ENCODE results near the gene CIAPIN1.
A peak's percentile ranks its signal among the peaks of the same experiment; 100 is the strongest.

The CIAPIN1 gene

GRCh38 chr16:57447186-57447962, at the start of gene CIAPIN1, which contains the start of gene COQ9:
Gene CIAPIN1 (minus strand): TSS chr16:57447385. CDS start chr16:57440928, 6,457 bp downstream.
Gene COQ9 (plus strand): TSS chr16:57447479. CDS start chr16:57447506, 27 bp downstream.
- DNase-seq, result peak; percentile 82 to 85

- DNase-seq, result no peak
Measured at GRCh38 chr16:57493767-57494166, 46.6 kb upstream of the CIAPIN1 start.

GRCh38 chr16:57489229-57489628, 42.0 kb upstream of the CIAPIN1 start:
- no peak for DNase-seq

- DNase-seq, result no peak
Measured at GRCh38 chr16:57486858-57487834, 40.0 kb upstream of the CIAPIN1 start.

- peak; percentile 9 to 39 for DNase-seq
Measured at GRCh38 chr16:57485916-57486857, 39.0 kb upstream of the CIAPIN1 start, which contains the start of gene DOK4. Gene DOK4 (minus strand): TSS chr16:57486493. CDS start chr16:57479507, 6,986 bp downstream.

- DNase-seq, result no peak
Measured at GRCh38 chr16:57485091-57485915, 38.1 kb upstream of the CIAPIN1 start.

- no peak for DNase-seq
Measured at GRCh38 chr16:57484515-57485005, 37.4 kb upstream of the CIAPIN1 start.

GRCh38 chr16:57483725-57484514, 36.7 kb upstream of the CIAPIN1 start:
- DNase-seq, result no peak

GRCh38 chr16:57482845-57483545, 35.8 kb upstream of the CIAPIN1 start:
- no peak for DNase-seq

- no peak for DNase-seq
Measured at GRCh38 chr16:57481421-57481820, 34.2 kb upstream of the CIAPIN1 start.

GRCh38 chr16:57480754-57481230, 33.6 kb upstream of the CIAPIN1 start:
- DNase-seq, result no peak

- no peak for DNase-seq
Measured at GRCh38 chr16:57479976-57480753, 33.0 kb upstream of the CIAPIN1 start.

GRCh38 chr16:57479205-57479975, 32.2 kb upstream of the CIAPIN1 start:
- DNase-seq, result no peak

GRCh38 chr16:57478396-57479204, 31.4 kb upstream of the CIAPIN1 start:
- DNase-seq, result no peak

GRCh38 chr16:57477531-57478202, 30.5 kb upstream of the CIAPIN1 start:
- no peak for DNase-seq

Measured in NCI-H1930 (cell line).